ENCODE data around the gene OPRD1. TPM values are rescaled to one million over a fixed set of nuclear protein-coding genes. Genes with fewer than 3 reads are reported as not detected.

OPRD1 gene
- total RNA-seq, 1 donor from 2014 or later = not detected

- no peaks in the 10 kb centered on the region for H3K27me3 ChIP-seq (ENCODE audit: low read depth)
- H3K4me1 ChIP-seq = no peaks in the 10 kb centered on the region
- TF ChIP-seq CTCF (IDR thresholded peaks at IDR 0.05; ENCODE audit: borderline replicate concordance) = no peak
- no peaks in the 10 kb centered on the region for H3K36me3 ChIP-seq
- peaks cover 6% of the 10 kb centered on the region for H3K9me3 ChIP-seq (replicated peaks)
- intact Hi-C loops (cut with micrococcal nuclease) = no loop called here
- DNase-seq = no peak
- no peak overlapping the region for H3K4me3 ChIP-seq
- no peak overlapping the region for H3K27ac ChIP-seq (replicated peaks)
Observed at GRCh38 chr1:28905921-28906666, 94.1 kb downstream of the OPRD1 start.

- Histone ChIP-seq H3K27me3 (ENCODE audit: low read depth) (no peaks in the 10 kb centered on the region), H3K9me3 (replicated peaks) (peaks cover 4% of the 10 kb centered on the region), H3K27ac (replicated peaks) (no peak overlapping the region), H3K4me3 (no peak overlapping the region), H3K36me3 (no peaks in the 10 kb centered on the region), H3K4me1 (peaks cover 8% of the 10 kb centered on the region)
- intact Hi-C loops (cut with micrococcal nuclease) = no loop called here
- no peak for DNase-seq
- no peak for TF ChIP-seq CTCF (IDR thresholded peaks at IDR 0.05; ENCODE audit: borderline replicate concordance)
Observed at GRCh38 chr1:28909198-28909597, 97.2 kb downstream of the OPRD1 start.

GRCh38 chr1:28910379-28911115, 98.6 kb downstream of the OPRD1 start:
- TF ChIP-seq CTCF (IDR thresholded peaks at IDR 0.05; ENCODE audit: borderline replicate concordance) = no peak
- intact Hi-C loops (cut with micrococcal nuclease) = no loop called here
- Histone ChIP-seq H3K27me3 (ENCODE audit: low read depth) (no peaks in the 10 kb centered on the region), H3K4me3 (no peak overlapping the region), H3K27ac (replicated peaks) (no peak overlapping the region), H3K9me3 (replicated peaks) (no peaks in the 10 kb centered on the region), H3K4me1 (peaks cover 21% of the 10 kb centered on the region), H3K36me3 (no peaks in the 10 kb centered on the region)
- DNase-seq = no peak

GRCh38 chr1:28913786-28914227, 101.8 kb downstream of the OPRD1 start:
- Histone ChIP-seq H3K27me3 (ENCODE audit: low read depth) (no peaks in the 10 kb centered on the region), H3K27ac (replicated peaks) (peak overlapping the region; percentile 34), H3K4me3 (peak overlapping the region; percentile 84), H3K36me3 (no peaks in the 10 kb centered on the region), H3K4me1 (peaks cover 23% of the 10 kb centered on the region), H3K9me3 (replicated peaks) (no peaks in the 10 kb centered on the region)
- TF ChIP-seq CTCF (IDR thresholded peaks at IDR 0.05; ENCODE audit: borderline replicate concordance) = no peak
- DNase-seq = no peak
- intact Hi-C loops (cut with micrococcal nuclease) = no loop called here

- no peaks in the 10 kb centered on the region for H3K27me3 ChIP-seq (ENCODE audit: low read depth)
- no peak for TF ChIP-seq CTCF (IDR thresholded peaks at IDR 0.05; ENCODE audit: borderline replicate concordance)
- peak; percentile 91 for DNase-seq
- no peaks in the 10 kb centered on the region for H3K9me3 ChIP-seq (replicated peaks)
- H3K36me3 ChIP-seq = no peaks in the 10 kb centered on the region
- H3K27ac ChIP-seq (replicated peaks) = peak within 1 kb of the TSS; percentile 46
- intact Hi-C loops (cut with micrococcal nuclease) = no loop called here
- H3K4me1 ChIP-seq = peaks cover 23% of the 10 kb centered on the region
- H3K4me3 ChIP-seq = peak within 1 kb of the TSS; percentile 84
Observed at GRCh38 chr1:28914228-28915030, 102.5 kb downstream of the OPRD1 start, which contains the start of gene EPB41. Gene EPB41, plus strand, starts transcription at chr1:28914569. Its CDS starts 72,869 bp downstream, at chr1:28987438.
